MG63 (cell line): ENCODE data around the gene THSD4. TPM values are rescaled to one million over a fixed set of nuclear protein-coding genes. Genes with fewer than 3 reads are reported as not detected.
A peak's percentile ranks its signal among the peaks of the same experiment; 100 is the strongest.

Experiments
- DNase-seq: peaks from one replicate; pipeline ENCODE4 v3.0.0-alpha.2; 2020
- H3K27me3 ChIP-seq: fragments of 250-450 bp; sonication (Bioruptor Pico); 2 replicates; pipeline ENCODE4 v1.5.1; 2020; ENCODE audit warnings: mild to moderate bottlenecking, moderate library complexity
- H3K36me3 ChIP-seq: fragments of 250-450 bp; sonication (Bioruptor Pico); 2 replicates; pipeline ENCODE4 v1.5.1; 2020; ENCODE audit warnings: mild to moderate bottlenecking, moderate library complexity
- H3K4me3 ChIP-seq: fragments of 250-450 bp; sonication (Bioruptor Pico); 2 replicates; pipeline ENCODE4 v1.5.1; 2020; ENCODE audit warnings: mild to moderate bottlenecking, moderate library complexity
- H3K9me3 ChIP-seq: fragments of 250-450 bp; sonication (Bioruptor Pico); 2 replicates; pipeline ENCODE4 v1.5.1; 2020; ENCODE audit warnings: mild to moderate bottlenecking, moderate library complexity
- total RNA-seq: library from RNA; depleted of rRNA; stranded (reverse); fragments of >200 nt; shearing (Covaris generic); gene quantifications from 2 replicates; pipeline ENCODE4 v1.2.3, GENCODE V29; 2014; ENCODE audit warnings: low replicate concordance

The THSD4 gene
- total RNA-seq, 1 experiment from 2014 or later = 10.2 TPM

DNA sequence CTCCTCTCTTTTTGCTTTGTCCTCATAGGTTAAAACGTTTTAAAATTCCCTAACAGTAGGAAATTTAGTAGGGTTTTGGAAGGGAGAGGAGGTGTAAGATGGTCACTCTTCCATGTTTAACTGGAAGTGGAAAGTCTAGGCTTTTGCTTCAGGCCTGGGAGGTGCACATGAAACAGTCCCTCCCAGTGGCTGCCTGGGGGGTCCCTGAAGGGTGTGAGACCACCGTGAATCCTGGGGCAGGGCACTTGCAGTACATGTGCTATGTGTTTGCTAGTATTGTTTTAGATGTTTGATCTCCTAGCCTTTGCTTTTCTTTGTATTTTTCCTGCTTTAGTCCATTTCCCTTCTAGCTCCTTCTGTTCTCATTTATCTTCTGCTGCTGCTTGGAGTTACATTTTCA lies 178.5 kb downstream of the THSD4 start:
- Histone ChIP-seq H3K36me3 (peaks cover 19% of the 10 kb centered on the region), H3K27me3 (no peaks in the 10 kb centered on the region), H3K9me3 (no peaks in the 10 kb centered on the region), H3K4me3 (no peak overlapping the region)
- DNase-seq = no peak

DNA sequence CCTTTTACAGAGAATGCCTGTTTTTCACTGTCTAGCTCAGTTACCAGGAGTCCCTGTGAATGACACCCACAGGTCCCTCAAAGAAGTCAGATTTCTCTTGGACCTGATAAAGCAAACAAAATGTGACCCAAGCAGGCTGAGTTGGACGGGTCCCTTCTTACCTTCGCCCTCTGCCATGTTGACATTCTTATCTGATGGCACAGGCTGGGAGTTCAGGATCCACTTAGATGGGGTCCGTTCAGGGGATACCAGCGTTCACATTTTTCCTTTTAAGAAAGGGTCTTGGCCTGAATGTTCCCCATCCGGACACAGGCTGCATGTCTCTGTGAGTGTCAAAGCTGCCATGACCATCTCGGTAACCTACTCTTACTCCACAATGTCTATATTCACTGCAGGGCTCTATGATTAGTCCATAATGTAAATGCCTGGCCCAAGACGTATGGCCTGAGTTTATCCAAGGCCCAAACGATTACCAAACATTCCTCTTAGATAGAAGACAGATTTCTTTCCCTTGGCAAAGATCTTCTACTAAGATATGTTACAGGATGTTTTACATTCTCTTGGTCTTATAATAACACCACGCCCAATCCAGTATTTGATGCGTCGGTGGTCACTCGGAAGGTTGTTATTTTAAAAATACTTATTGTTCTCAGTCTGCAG lies 179.1 kb downstream of the THSD4 start:
- no peak for DNase-seq
- Histone ChIP-seq H3K4me3 (no peak overlapping the region), H3K9me3 (no peaks in the 10 kb centered on the region), H3K36me3 (peaks cover 20% of the 10 kb centered on the region), H3K27me3 (no peaks in the 10 kb centered on the region)

DNA sequence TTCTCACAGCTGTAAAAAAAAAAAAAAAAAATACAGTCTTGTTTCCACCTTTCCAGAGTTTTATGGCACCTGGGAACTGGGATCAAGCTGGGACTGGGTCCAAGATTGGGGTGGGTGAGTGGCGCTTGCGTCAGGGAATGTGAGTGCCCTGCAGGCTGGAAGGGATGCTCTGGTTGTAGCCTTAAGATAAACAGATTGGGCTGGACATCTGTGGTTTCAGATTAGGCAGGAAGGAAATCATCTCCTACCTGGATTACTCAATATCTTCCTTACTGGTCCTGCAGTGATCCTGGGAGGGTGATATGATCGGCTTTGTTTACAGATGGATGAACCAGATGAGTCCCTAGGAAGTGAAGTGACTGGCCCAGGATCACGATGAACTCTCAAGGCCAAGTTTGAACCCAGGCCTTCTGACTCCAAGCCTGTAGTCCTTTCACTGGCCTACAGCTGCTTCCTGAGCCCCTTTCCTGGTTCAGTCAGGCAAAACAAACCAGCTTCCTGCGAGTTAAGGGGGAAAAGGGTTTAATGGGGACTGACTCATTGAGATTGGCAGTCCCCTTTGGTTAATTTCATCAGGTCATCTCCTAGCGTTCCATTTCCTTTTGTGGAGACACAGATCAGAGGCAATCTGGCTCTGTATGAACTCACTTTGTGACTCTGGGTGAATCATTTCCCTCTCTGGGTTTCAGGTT lies 179.8 kb downstream of the THSD4 start:
- Histone ChIP-seq H3K4me3 (no peak overlapping the region), H3K9me3 (no peaks in the 10 kb centered on the region), H3K27me3 (no peaks in the 10 kb centered on the region), H3K36me3 (peaks cover 20% of the 10 kb centered on the region)
- peak; percentile 84 for DNase-seq

DNA sequence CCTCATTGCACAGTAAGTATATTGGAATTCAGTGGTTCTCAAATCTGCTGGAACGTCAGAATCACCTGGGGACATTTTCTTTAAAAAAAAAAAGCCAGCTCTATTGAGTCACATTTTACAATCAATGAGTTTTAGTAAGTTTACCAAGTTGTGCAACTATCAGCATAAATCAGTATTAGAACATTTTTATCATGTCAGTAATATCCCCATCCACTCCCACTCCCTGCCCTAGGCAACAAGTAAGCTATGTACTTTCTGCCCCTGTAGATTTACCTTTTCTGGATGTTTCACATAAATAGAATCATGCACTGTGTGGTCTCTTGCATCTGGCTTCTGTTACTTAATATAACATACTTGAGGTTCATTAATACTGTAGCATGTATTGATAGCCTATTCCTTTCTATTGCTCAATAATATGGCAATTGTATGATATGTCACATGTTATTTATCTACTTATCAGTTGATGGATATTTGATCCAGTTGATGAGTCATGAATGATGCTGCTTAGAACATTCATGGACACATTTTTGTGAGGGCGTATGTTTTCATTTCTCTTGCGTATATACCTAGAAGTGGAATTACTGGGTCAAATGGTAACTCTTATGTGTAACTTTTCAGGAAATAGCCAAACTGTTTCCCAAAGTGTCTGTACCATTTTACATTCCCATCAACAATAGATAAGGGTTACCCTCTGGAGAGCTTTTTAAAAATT lies 180.5 kb downstream of the THSD4 start:
- no peaks in the 10 kb centered on the region for H3K9me3 ChIP-seq
- no peak for DNase-seq
- no peak overlapping the region for H3K4me3 ChIP-seq
- peaks cover 20% of the 10 kb centered on the region for H3K36me3 ChIP-seq
- no peaks in the 10 kb centered on the region for H3K27me3 ChIP-seq

DNA sequence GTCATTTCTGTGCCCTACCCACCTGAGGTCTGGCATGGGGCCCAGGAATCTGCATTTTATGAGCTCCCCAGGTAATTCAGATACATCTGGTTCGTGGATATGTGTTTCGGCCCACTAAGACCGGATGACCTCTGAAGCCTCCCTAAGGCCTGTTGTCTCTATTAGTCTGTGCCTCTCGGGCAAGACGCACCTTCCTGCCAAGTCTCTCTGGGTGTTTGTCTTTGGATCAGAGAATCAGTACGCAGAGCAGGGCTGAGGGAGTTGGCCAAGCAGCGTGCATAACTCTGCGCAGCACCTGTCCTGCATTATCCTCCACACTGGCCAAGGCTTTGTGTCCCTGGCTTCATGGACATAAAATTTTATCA lies 181.0 kb downstream of the THSD4 start:
- Histone ChIP-seq H3K9me3 (no peaks in the 10 kb centered on the region), H3K36me3 (peaks cover 18% of the 10 kb centered on the region), H3K27me3 (no peaks in the 10 kb centered on the region), H3K4me3 (no peak overlapping the region)
- no peak for DNase-seq

DNA sequence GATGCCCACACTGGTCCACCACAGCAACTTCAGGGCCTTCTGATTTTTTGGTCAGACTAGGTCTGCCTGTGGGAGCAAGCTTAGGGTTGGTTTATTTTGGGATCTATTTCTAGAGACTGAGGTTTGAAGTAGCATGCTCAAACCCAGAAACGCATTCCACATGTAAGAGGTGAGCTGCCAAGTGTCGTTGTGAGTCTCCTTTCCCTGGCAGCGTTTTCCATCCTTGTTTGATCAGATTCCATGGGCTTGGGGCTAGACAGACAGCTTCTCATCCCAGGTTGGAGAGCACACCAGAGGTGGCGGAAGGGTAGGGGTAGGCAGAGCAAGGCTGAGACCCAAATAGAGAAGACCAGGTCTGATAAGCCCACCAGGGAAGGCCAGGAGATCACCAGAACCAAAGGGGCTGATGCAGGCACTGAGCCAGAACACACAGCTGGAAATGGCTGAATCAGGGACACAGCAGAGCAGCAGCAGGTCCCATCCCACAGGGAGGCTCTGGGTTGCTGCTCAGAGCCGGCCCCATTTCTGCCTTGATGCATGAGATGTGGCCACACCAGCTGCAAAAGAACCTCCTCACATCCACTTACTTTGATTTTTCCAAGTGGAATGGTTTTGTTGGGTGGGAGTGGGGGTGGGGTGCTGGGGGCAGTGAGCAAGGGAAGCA lies 186.8 kb downstream of the THSD4 start:
- Histone ChIP-seq H3K4me3 (no peak overlapping the region), H3K36me3 (peaks cover 2% of the 10 kb centered on the region; the same call in 1 of the 2 replicates), H3K9me3 (no peaks in the 10 kb centered on the region), H3K27me3 (no peaks in the 10 kb centered on the region)
- peak; percentile 63 for DNase-seq

DNA sequence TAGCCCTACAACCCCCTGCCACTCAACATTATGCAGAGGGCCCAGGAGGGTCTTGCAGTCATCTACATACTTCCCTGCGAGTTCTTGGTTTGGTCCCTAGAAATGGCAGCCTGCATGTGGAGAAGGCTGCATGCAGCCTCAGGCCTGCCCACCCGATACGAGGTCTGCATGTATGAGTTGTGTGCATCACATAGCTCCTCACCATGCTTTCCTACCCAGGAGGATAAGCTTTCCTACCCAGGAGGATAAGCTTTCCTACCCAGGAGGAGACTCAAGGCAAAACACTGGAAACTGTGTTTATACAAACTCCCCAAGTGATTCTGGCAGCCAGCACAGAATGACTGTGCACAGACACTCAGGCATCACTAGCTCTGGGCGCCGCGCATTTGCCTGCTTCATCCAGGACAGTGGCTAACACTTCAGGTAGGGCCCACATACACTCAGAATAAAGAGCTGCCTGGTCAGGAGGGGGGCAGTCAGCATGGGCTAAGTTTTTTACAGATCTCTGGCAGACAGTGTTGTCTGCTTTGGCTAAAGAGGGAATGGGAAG lies 187.7 kb downstream of the THSD4 start:
- Histone ChIP-seq H3K36me3 (peaks cover 2% of the 10 kb centered on the region; the same call in 1 of the 2 replicates), H3K4me3 (no peak overlapping the region), H3K9me3 (peaks cover 2% of the 10 kb centered on the region; the same call in 1 of the 2 replicates), H3K27me3 (no peaks in the 10 kb centered on the region)
- DNase-seq = peak; percentile 59

DNA sequence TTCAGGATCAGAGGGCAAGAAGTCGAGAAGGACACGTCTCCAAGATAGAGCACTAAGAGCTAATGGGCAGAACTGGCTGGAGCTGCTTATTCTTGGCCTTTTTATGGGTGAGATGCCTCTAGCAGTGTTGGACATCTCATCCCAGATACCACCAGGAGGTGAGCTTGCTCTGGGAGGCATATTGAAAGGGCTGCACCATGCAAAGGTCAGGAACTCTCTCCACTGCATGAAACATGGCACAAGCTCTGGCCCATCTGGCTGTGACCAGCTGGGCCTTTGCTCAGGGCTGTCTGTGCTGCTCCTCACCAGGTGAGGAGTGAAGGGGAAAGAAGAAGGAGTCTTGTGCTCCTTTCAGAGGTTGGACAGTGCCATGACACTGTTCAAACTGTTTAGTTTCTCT lies 188.7 kb downstream of the THSD4 start:
- DNase-seq = no peak
- Histone ChIP-seq H3K36me3 (peaks cover 2% of the 10 kb centered on the region; the same call in 1 of the 2 replicates), H3K27me3 (no peaks in the 10 kb centered on the region), H3K9me3 (peaks cover 2% of the 10 kb centered on the region; the same call in 1 of the 2 replicates), H3K4me3 (no peak overlapping the region)

DNA sequence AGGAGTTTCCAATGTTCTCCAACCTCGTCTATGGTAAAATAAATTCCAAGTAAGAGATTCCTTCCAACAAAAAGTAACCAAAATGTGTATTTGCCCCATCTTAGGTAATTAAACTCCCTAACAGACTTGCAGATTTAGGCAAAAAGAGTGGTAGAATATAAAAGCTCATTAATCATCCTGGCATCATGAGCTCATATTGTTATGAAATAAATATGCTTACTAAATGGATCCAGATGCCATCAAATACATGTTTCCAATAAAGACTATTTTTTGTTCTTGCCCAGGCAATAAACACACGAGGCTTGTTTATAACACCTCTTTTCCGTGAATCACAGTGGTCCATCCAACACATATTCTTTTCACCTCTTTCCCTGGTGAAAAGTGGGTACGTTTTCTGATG lies 189.4 kb downstream of the THSD4 start:
- no peak for DNase-seq

DNA sequence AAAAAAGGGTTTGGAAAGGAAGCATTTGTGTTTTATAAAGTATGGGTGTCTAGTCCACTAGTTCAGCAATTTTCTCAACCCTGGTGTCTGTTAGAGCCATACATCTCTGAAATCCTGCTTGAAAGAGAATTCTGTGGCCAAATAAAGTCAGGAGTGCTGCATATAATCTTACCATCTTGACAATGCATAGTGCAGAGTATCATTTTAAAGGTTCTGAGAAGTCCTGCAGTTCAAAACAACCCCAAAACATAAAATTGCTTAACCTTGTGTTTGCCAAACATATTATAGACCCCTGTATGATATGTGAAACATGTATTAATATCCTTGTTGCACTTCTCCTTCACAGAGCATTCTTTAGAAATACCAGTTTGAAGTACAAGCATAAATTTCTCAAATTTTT lies 191.3 kb downstream of the THSD4 start:
- H3K4me3 ChIP-seq = no peak overlapping the region
- DNase-seq = no peak
- no peaks in the 10 kb centered on the region for H3K36me3 ChIP-seq
- peaks cover 2% of the 10 kb centered on the region; the same call in 1 of the 2 replicates for H3K9me3 ChIP-seq
- H3K27me3 ChIP-seq = no peaks in the 10 kb centered on the region

More for the DNA sequence above, 189.4 kb downstream of the THSD4 start:
- Histone ChIP-seq H3K27me3 (no peaks in the 10 kb centered on the region), H3K36me3 (no peaks in the 10 kb centered on the region), H3K4me3 (no peak overlapping the region), H3K9me3 (peaks cover 2% of the 10 kb centered on the region; the same call in 1 of the 2 replicates)

DNA sequence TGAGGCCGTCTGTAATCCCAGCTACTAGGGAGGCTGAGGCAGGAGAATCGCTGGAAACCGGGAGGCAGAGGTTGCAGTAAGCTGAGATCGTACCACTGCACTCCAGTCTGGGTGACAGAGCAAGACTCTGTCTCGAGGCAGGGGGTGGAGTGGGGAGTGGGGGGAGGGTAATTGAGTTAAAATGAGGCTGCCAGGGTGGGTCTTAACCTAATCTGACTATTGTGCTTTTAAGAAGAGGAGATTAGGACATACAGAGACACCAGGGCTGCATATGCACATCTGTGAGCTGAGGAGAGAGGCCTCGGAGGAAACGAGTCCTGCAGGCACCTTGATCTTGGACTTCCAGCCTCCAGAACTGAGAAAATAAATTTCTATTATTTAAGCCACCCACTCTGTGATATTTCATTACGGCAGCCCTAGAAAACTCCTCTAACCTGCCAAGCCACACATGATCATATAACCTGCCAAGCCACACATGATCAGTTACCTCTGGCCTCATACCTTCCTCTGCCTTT lies 197.0 kb downstream of the THSD4 start:
- H3K36me3 ChIP-seq = peaks cover 6% of the 10 kb centered on the region
- no peak for DNase-seq
- peaks cover 3% of the 10 kb centered on the region for H3K9me3 ChIP-seq
- no peak overlapping the region for H3K4me3 ChIP-seq
- H3K27me3 ChIP-seq = no peaks in the 10 kb centered on the region

DNA sequence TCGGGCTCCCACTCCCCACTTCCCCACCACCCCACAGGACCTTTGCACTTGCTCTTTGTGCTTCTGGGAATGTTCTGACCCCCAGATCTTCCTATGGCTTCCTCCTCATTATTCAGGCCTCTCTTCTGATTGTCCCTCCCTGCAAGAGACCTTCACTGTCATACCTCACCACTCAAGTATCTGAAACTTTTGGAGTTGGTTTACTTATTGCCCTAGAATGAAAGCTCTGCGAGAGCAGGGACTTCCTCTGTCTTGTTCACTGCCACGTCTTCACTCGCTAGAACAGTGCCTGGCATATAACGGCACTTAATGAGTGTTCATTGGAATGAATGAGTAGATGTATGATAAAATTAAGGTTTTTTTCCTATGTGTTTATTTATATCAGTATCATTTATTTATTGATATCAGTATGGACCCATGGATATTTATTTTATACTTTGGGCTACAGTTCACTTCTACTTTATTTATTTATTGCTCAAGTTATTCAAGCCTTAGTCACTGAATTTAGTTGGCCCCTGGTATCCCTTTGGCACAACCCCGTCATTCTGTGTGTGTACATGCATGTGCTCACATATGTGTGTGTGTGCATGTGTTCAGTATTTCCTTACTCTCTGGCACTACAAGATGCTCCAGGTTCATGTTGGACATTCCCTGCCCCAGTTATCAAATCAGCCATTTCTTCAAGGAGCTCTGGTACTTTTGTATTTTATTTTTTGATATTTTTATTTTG lies 197.6 kb downstream of the THSD4 start:
- Histone ChIP-seq H3K27me3 (no peaks in the 10 kb centered on the region), H3K9me3 (peaks cover 5% of the 10 kb centered on the region; the same call in 1 of the 2 replicates), H3K4me3 (no peak overlapping the region), H3K36me3 (peaks cover 8% of the 10 kb centered on the region)
- DNase-seq = peak; percentile 45

DNA sequence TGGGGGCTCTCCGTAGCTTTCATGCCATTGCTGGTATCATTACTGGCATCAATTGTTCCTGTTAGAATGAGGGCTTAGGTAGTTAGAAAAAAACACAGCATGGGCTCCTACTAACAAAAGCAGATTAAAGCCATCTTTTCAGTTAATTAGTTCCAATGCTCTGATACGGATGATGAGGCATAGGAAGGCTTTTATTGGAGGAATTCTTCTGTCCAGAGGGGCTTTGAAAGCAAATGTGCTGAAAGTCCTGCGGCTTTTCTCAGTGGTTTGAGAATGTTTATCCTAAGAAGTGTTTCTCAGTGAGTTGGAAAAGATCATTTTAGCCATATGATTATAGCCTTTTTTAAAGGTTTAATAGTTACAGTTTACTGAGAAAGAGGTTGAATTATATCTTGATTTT lies 198.5 kb downstream of the THSD4 start:
- H3K36me3 ChIP-seq = peaks cover 8% of the 10 kb centered on the region
- DNase-seq = no peak
- no peak overlapping the region for H3K4me3 ChIP-seq
- H3K9me3 ChIP-seq = peaks cover 5% of the 10 kb centered on the region; the same call in 1 of the 2 replicates
- H3K27me3 ChIP-seq = no peaks in the 10 kb centered on the region

DNA sequence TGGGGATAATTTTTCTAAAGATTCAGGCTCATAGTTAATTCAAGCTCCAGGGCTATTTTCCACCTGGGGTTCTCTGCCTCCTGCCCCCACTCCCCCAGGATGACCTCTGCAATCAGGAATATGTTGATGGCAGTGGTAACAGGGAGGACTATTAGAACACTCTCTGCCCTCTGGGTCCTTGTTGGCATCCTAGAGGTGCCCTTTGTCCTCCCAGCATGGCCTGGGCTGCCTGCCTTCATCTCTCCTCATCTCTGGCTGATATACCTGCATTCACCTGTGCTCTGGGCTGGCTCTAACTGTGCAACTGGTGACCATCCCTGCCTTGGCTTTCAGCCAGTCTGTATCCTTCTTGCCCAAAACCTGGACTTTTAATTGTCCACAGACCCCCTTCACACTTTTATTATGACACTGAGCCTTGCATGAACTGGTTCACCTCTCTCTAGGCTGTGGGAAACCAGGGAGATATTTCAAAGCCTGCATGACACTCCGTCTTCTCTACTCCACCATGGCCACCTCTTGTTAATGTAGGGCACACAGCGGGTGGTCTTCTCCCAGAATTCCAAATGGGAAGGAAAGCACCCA lies 199.8 kb downstream of the THSD4 start:
- peaks cover 12% of the 10 kb centered on the region for H3K36me3 ChIP-seq
- H3K4me3 ChIP-seq = no peak overlapping the region
- no peaks in the 10 kb centered on the region for H3K27me3 ChIP-seq
- peaks cover 5% of the 10 kb centered on the region; the same call in 1 of the 2 replicates for H3K9me3 ChIP-seq
- DNase-seq = no peak

DNA sequence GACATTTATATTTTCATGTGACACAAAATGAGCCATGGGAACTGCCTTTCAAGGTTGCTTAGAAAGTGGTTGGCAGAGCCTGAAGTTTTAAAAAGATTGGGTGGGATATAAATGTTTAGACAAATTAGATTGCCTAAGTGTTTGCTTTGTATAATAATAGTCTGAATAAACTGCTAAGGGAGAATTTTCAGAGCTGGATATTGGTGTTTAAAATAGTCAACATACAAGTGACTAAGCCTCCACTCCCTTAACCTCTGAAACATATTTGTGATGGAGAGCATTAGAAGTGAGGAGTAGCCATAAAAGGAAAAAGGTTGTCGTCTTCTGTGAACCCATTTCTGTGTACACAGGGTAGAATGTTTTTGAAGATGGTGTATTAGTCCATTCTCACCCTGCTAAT lies 201.6 kb downstream of the THSD4 start:
- Histone ChIP-seq H3K36me3 (peaks cover 12% of the 10 kb centered on the region), H3K27me3 (no peaks in the 10 kb centered on the region), H3K4me3 (no peak overlapping the region), H3K9me3 (peaks cover 5% of the 10 kb centered on the region; the same call in 1 of the 2 replicates)
- no peak for DNase-seq
